Endothelial cell of umbilical vein (primary cell): ENCODE data around the gene RBMS1. TPM values are rescaled to one million over a fixed set of nuclear protein-coding genes. Genes with fewer than 3 reads are reported as not detected.

Experiments used
- BruUV-seq: library from RNA; stranded (reverse); fragments of 400-500 nt; replicated peaks from 2 replicates; lab custom pipeline; 2021; lab: Mats Ljungman, UMichigan
- CTCF ChIA-PET: fragments of 300-600, 350-600 bp; sonication (Branson Sonifier 250); formaldehyde crosslinking; loops from one replicate; lab custom pipeline; 2021; ENCODE audit warnings: antibody characterized with exemption, inconsistent platforms; lab: Charles Lee
- POLR2A ChIA-PET: fragments of 300-600, 350-600 bp; sonication (Branson Sonifier 250); formaldehyde crosslinking; loops from one replicate; lab custom pipeline; 2021; ENCODE audit warnings: antibody characterized with exemption, inconsistent platforms; lab: Charles Lee
- DNase-seq: peaks from one replicate; pipeline ENCODE4 v3.0.0-alpha.2; 2011; ENCODE audit warnings: low read depth, low spot score
- FAIRE-seq: peaks from 2 replicates; lab custom pipeline; 2011; peaks lifted over from hg19 to GRCh38; lab: Jason Lieb, UNC
- H2AFZ ChIP-seq: 2 replicates; pipeline ENCODE4 v1.6.0; 2012; ENCODE audit warnings: low read depth, low read length, control low read depth, inconsistent platforms
- H3K27ac ChIP-seq: 2 replicates; pipeline ENCODE4 v1.5.1; 2011; ENCODE audit warnings: low read depth, mild to moderate bottlenecking, control low read depth, low read length, moderate library complexity; ENCODE audit not compliant: insufficient read depth
- H3K27me3 ChIP-seq, 2 experiments: 2 replicates each; pipeline versions ENCODE4 v1.6.0 to v1.6.1; 2011; ENCODE audit warnings: low read length in 2 of 2, mixed read lengths in 1 of 2; ENCODE audit not compliant: control insufficient read depth in 2 of 2, insufficient read depth in 2 of 2
- H3K36me3 ChIP-seq, 2 experiments: 2 replicates in 1 of 2; 3 replicates in 1 of 2; pipeline ENCODE4 v1.5.1; 2011; ENCODE audit warnings: low read length in 2 of 2, mild to moderate bottlenecking in 1 of 2, moderate library complexity in 1 of 2; ENCODE audit not compliant: control insufficient read depth in 2 of 2, insufficient read depth in 2 of 2; ENCODE audit errors: extremely low read depth in 1 of 2
- H3K4me1 ChIP-seq: 3 replicates; pipeline ENCODE4 v1.5.1; 2011; ENCODE audit warnings: mild to moderate bottlenecking, low read length; ENCODE audit not compliant: control insufficient read depth, insufficient read depth; ENCODE audit errors: extremely low read depth
- H3K4me2 ChIP-seq: 2 replicates; pipeline ENCODE4 v1.6.1; 2011; ENCODE audit warnings: low read length, control low read depth, mixed read lengths; ENCODE audit not compliant: insufficient read depth
- H3K4me3 ChIP-seq, 3 experiments: fragments of 200-600 bp in 1 of 3; sonication (generic), shearing (Covaris generic) in 1 of 3; replicated peaks in 1 of 3; 2 replicates each; pipeline ENCODE4 v1.5.1; 2011 to 2016; ENCODE audit warnings: control low read depth in 3 of 3, low read length in 3 of 3, mild to moderate bottlenecking in 2 of 3, inconsistent platforms in 1 of 3, low read depth in 1 of 3, moderate library complexity in 1 of 3; ENCODE audit not compliant: insufficient read depth in 1 of 3
- H3K79me2 ChIP-seq: 2 replicates; pipeline ENCODE4 v1.6.0; 2012; ENCODE audit warnings: low read length, inconsistent platforms; ENCODE audit not compliant: control insufficient read depth, insufficient read depth
- H3K9ac ChIP-seq: replicated peaks from 2 replicates; pipeline ENCODE3; 2011; ENCODE audit warnings: low read length, control low read depth; ENCODE audit not compliant: insufficient read depth; ENCODE audit errors: extremely low read depth
- H3K9me1 ChIP-seq: replicated peaks from 3 replicates; pipeline ENCODE4 v1.6.0; 2011; ENCODE audit warnings: mild to moderate bottlenecking, low read length; ENCODE audit not compliant: control insufficient read depth, insufficient read depth; ENCODE audit errors: extremely low read depth
- H3K9me3 ChIP-seq: replicated peaks from 2 replicates; pipeline ENCODE4 v1.5.1; 2012; ENCODE audit warnings: low read length, inconsistent platforms; ENCODE audit not compliant: control insufficient read depth, insufficient read depth
- H4K20me1 ChIP-seq: replicated peaks from 2 replicates; pipeline ENCODE3; 2011; ENCODE audit warnings: mild to moderate bottlenecking, low read length; ENCODE audit not compliant: control insufficient read depth, insufficient read depth; ENCODE audit errors: extremely low read depth
- CTCF ChIP-seq, 2 donors: IDR thresholded peaks; 1 replicate in 1 of 2; 2 replicates in 1 of 2; pipeline ENCODE4 v1.5.1; 2011; ENCODE audit warnings: low read length in 2 of 2, mild to moderate bottlenecking in 2 of 2, moderate library complexity in 2 of 2, control low read depth in 1 of 2, inconsistent platforms in 1 of 2, low read depth in 1 of 2; ENCODE audit not compliant: insufficient read depth in 1 of 2; ENCODE audit errors: extremely low read depth in 1 of 2
- FOS ChIP-seq: IDR thresholded peaks from 2 replicates; pipeline ENCODE4 v1.6.1; 2011; ENCODE audit warnings: mild to moderate bottlenecking, low read length, moderate library complexity, borderline replicate concordance; ENCODE audit not compliant: insufficient read depth
- JUN ChIP-seq: IDR thresholded peaks from 2 replicates; pipeline ENCODE4 v1.6.1; 2011; ENCODE audit warnings: borderline replicate concordance, low read depth; ENCODE audit not compliant: insufficient read length, insufficient read depth
- dilution Hi-C: fragments of 300-500 bp; cut with MboI; formaldehyde crosslinking; loops from one replicate; pipeline ENCODE4 v1.15.0; 2019; ENCODE audit warnings: low sequenced_read_pairs; ENCODE audit not compliant: extremely low pct_ligation_motif_present
- intact Hi-C: fragments of 100-400 bp; cut with micrococcal nuclease; formaldehyde crosslinking; loops from one replicate; pipeline ENCODE4 v1.10.0; 2022
- polyA plus RNA-seq, 4 experiments: library from polyadenylated mRNA; depleted of rRNA in 3 of 4; stranded (reverse) in 3 of 4; unstranded in 1 of 4; fragments of >200 nt; gene quantifications; 2 replicates each; pipeline versions ENCODE4 v1.2.1 to v1.2.3, GENCODE V29; 2011 to 2012; ENCODE audit warnings: missing spikeins in 1 of 4
- total RNA-seq: library from RNA; stranded (reverse); gene quantifications from 2 replicates; pipeline ENCODE4 v1.2.3, GENCODE V29; 2021

RBMS1 gene
- total and polyA plus RNA-seq, 2 donors (not counting 3 experiments of a cell fraction or from before 2014, with no cell fraction given): 60.0 to 93.3 TPM

GRCh38 chr2:160459538-160460332 lies 33.9 kb downstream of the RBMS1 start:
- Histone ChIP-seq H3K27me3 (no peaks in the 10 kb centered on the region), H3K79me2 (peaks cover 76% of the 10 kb centered on the region), H3K27ac (no peak overlapping the region), H3K36me3 (no peaks in the 10 kb centered on the region), H3K9ac (no peak overlapping the region), H4K20me1 (no peaks in the 10 kb centered on the region), H3K4me3 (no peak overlapping the region), H3K4me1 (peaks cover 7% of the 10 kb centered on the region), H2AFZ (no peak overlapping the region), H3K9me3 (no peaks in the 10 kb centered on the region), H3K9me1 (no peaks in the 10 kb centered on the region), H3K4me2 (no peak overlapping the region)
- DNase-seq: no peak
- TF ChIP-seq CTCF (IDR thresholded peaks at IDR 0.05; ENCODE audit: extremely low read depth in 1 of 2, insufficient read depth in 1 of 2, low read depth in 1 of 2, low read length in 2 of 2) (no peak), JUN (no peak), FOS (no peak)
- ChIA-PET POLR2A (no interaction called here), CTCF (no interaction called here)
- FAIRE-seq: no peak
- BruUV-seq: no TSS peak
- dilution Hi-C loops: no loop called here
- intact Hi-C loops: no loop called here
